SK-N-SH (cell line): ENCODE results near the gene DSCAML1. TPM values are rescaled to one million over a fixed set of nuclear protein-coding genes. Genes with fewer than 3 reads are reported as not detected.

ENCODE experiments used
- CTCF ChIA-PET: fragments of 300-600, 350-600 bp; formaldehyde crosslinking; extraction: SDS; loops from one replicate; lab custom pipeline; 2021; lab: Yijun Ruan, JAX
- POLR2A ChIA-PET: fragments of 350-600 bp; sonication (Branson Sonifier 250); formaldehyde crosslinking; extraction: SDS; loops from one replicate; lab custom pipeline; 2020; ENCODE audit warnings: antibody characterized with exemption, inconsistent platforms; lab: Yijun Ruan, JAX
- DNase-seq: peaks from one replicate; pipeline ENCODE4 v3.0.0; 2012
- H2AFZ ChIP-seq: fragments of 200-600 bp; sonication (generic); 2 replicates; pipeline ENCODE4 v1.8.1; 2016; ENCODE audit warnings: antibody characterized with exemption, mild to moderate bottlenecking, low read depth
- H3F3A ChIP-seq: fragments of 200-600 bp; sonication (generic); replicated peaks from 2 replicates; pipeline ENCODE3; 2016; ENCODE audit warnings: antibody characterized with exemption, mild to moderate bottlenecking; ENCODE audit not compliant: insufficient read depth
- H3K27ac ChIP-seq, 2 experiments: fragments of 200-500 bp in 1 of 2; fragments of 200-600 bp in 1 of 2; sonication (Bioruptor generic) in 1 of 2; sonication (generic), shearing (Covaris generic) in 1 of 2; 2 replicates each; pipeline versions ENCODE4 v1.5.1 to v1.6.1; 2014 to 2016; ENCODE audit warnings: low read depth in 2 of 2, inconsistent platforms in 1 of 2, low read length in 1 of 2, mild to moderate bottlenecking in 1 of 2, mixed read lengths in 1 of 2
- H3K27me3 ChIP-seq: fragments of 200-600 bp; sonication (generic), shearing (Covaris generic); 2 replicates; pipeline ENCODE4 v1.6.1; 2016; ENCODE audit warnings: mixed run types; ENCODE audit not compliant: insufficient read depth
- H3K36me3 ChIP-seq, 2 experiments: fragments of 200-500 bp in 1 of 2; fragments of 200-600 bp in 1 of 2; sonication (Bioruptor generic) in 1 of 2; sonication (generic) in 1 of 2; replicated peaks in 1 of 2; 2 replicates each; pipeline versions ENCODE3 to v1.5.1; 2014 to 2016; ENCODE audit warnings: low read length in 1 of 2, mild to moderate bottlenecking in 1 of 2; ENCODE audit not compliant: insufficient read depth in 2 of 2, control insufficient read depth in 1 of 2
- H3K4me1 ChIP-seq, 2 experiments: fragments of 200-500 bp in 1 of 2; fragments of 200-600 bp in 1 of 2; sonication (Bioruptor generic) in 1 of 2; sonication (generic), shearing (Covaris generic) in 1 of 2; 2 replicates each; pipeline versions ENCODE4 v1.5.1 to v1.6.1; 2014 to 2016; ENCODE audit warnings: low read depth in 1 of 2, low read length in 1 of 2, mixed run types in 1 of 2; ENCODE audit not compliant: insufficient read depth in 2 of 2, control insufficient read depth in 1 of 2
- H3K4me2 ChIP-seq: fragments of 200-600 bp; sonication (generic), shearing (Covaris generic); 2 replicates; pipeline ENCODE4 v1.6.1; 2017; ENCODE audit warnings: mixed run types
- H3K4me3 ChIP-seq, 2 experiments: fragments of 200-500 bp in 1 of 2; fragments of 200-600 bp in 1 of 2; sonication (Bioruptor generic) in 1 of 2; sonication (generic), shearing (Covaris generic) in 1 of 2; 2 replicates each; pipeline versions ENCODE4 v1.5.1 to v1.8.1; 2014 to 2016; ENCODE audit warnings: low read depth in 2 of 2, inconsistent platforms in 1 of 2, low read length in 1 of 2, mild to moderate bottlenecking in 1 of 2, mixed read lengths in 1 of 2, moderate library complexity in 1 of 2
- H3K79me2 ChIP-seq: fragments of 200-600 bp; sonication (generic); 2 replicates; pipeline ENCODE4 v1.8.1; 2017; ENCODE audit warnings: mild to moderate bottlenecking; ENCODE audit not compliant: insufficient read depth
- H3K9ac ChIP-seq: fragments of 200-600 bp; sonication (generic); 2 replicates; pipeline ENCODE4 v1.6.1; 2017; ENCODE audit warnings: mixed run types
- H3K9me2 ChIP-seq: fragments of 200-600 bp; sonication (generic); 2 replicates; pipeline ENCODE4 v1.6.1; 2017; ENCODE audit warnings: mixed run types
- H3K9me3 ChIP-seq: fragments of 200-600 bp; sonication (generic); 2 replicates; pipeline ENCODE4 v1.6.1; 2017; ENCODE audit warnings: mixed run types, mild to moderate bottlenecking, moderate library complexity
- H4K20me1 ChIP-seq: fragments of 200-600 bp; sonication (generic); 2 replicates; pipeline ENCODE4 v1.6.1; 2017; ENCODE audit warnings: mild to moderate bottlenecking, mixed run types; ENCODE audit not compliant: insufficient read depth
- CHD2 ChIP-seq: fragments of 150-350 bp; IDR thresholded peaks from 2 replicates; pipeline ENCODE4 v1.6.1; 2018; ENCODE audit warnings: low read length; ENCODE audit not compliant: partially characterized antibody
- CTCF ChIP-seq: fragments of 200-600 bp; sonication (generic); IDR thresholded peaks from 2 replicates; pipeline ENCODE4 v1.6.1; 2017; ENCODE audit warnings: antibody characterized with exemption, mild to moderate bottlenecking, moderate library complexity
- EP300 ChIP-seq, 2 experiments: IDR thresholded peaks; 2 replicates each; pipeline versions ENCODE4 v1.4.0 to v1.6.1; 2012; ENCODE audit warnings: borderline replicate concordance in 1 of 2, low read depth in 1 of 2, low read length in 1 of 2
- FOXJ3 ChIP-seq: sonication (generic); formaldehyde crosslinking; IDR thresholded peaks from 2 replicates; pipeline ENCODE4 v1.5.1; 2020; ENCODE audit warnings: mild to moderate bottlenecking, missing genetic modification reagents
- IRF3 ChIP-seq: fragments of 150-350 bp; IDR thresholded peaks from 2 replicates; pipeline ENCODE4 v1.6.1; 2016; ENCODE audit warnings: mild to moderate bottlenecking, low read depth, low read length
- MAX ChIP-seq: IDR thresholded peaks from 2 replicates; pipeline ENCODE4 v1.4.0; 2012; ENCODE audit warnings: low read depth
- MXI1 ChIP-seq: IDR thresholded peaks from 2 replicates; pipeline ENCODE4 v1.6.1; 2012; ENCODE audit warnings: mild to moderate bottlenecking, low read depth, low read length, improper control_type of control experiment
- NRF1 ChIP-seq: IDR thresholded peaks from 2 replicates; pipeline ENCODE4 v1.6.1; 2012; ENCODE audit warnings: low read depth, mild to moderate bottlenecking, low read length
- PBX3 ChIP-seq: IDR thresholded peaks from 2 replicates; pipeline ENCODE4; 2012
- POLR2AphosphoS5 ChIP-seq: IDR thresholded peaks from 2 replicates; pipeline ENCODE4 v1.6.1; 2012; ENCODE audit warnings: low read depth, low read length
- RAD21 ChIP-seq: IDR thresholded peaks from 2 replicates; pipeline ENCODE4 v1.6.1; 2012; ENCODE audit warnings: mild to moderate bottlenecking, low read length
- RCOR1 ChIP-seq: fragments of 150-350 bp; IDR thresholded peaks from 2 replicates; pipeline ENCODE4 v1.6.1; 2017; ENCODE audit warnings: antibody characterized with exemption, low read length
- TAF1 ChIP-seq: IDR thresholded peaks from 2 replicates; pipeline ENCODE4 v1.6.1; 2012; ENCODE audit warnings: low read depth, mild to moderate bottlenecking, low read length, moderate library complexity, borderline replicate concordance
- TCF12 ChIP-seq: IDR thresholded peaks from 2 replicates; pipeline ENCODE4 v1.4.0; 2012
- YY1 ChIP-seq: IDR thresholded peaks from 2 replicates; pipeline ENCODE4 v1.4.0; 2012; ENCODE audit warnings: low read depth, mild to moderate bottlenecking
- WGBS: methylation state at CpG from one replicate; pipeline ENCODE4 v1.1.6; 2017; ENCODE audit warnings: low lambda C conversion rate; 5-methylcytosine and 5-hydroxymethylcytosine counted together
- polyA plus RNA-seq, 3 experiments: library from polyadenylated mRNA; depleted of rRNA; stranded (reverse); fragments of >200 nt; gene quantifications; 2 replicates each; pipeline ENCODE4 v1.2.3, GENCODE V29; 2012
- TF ChIP-seq, protein P1 (sequence below): fragments of 150-350 bp; IDR thresholded peaks from 2 replicates; pipeline ENCODE4 v1.6.1; 2017; ENCODE audit warnings: antibody characterized with exemption, low read length, low read depth, borderline replicate concordance

Gene DSCAML1
- polyA plus RNA-seq, 1 of the 3 experiments (the other 2 are of a cell fraction), result not detected

- TF ChIP-seq, protein P1, sequence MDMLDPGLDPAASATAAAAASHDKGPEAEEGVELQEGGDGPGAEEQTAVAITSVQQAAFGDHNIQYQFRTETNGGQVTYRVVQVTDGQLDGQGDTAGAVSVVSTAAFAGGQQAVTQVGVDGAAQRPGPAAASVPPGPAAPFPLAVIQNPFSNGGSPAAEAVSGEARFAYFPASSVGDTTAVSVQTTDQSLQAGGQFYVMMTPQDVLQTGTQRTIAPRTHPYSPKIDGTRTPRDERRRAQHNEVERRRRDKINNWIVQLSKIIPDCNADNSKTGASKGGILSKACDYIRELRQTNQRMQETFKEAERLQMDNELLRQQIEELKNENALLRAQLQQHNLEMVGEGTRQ, result no peak
- TF ChIP-seq POLR2AphosphoS5, result no peak
- no peak for TF ChIP-seq PBX3
- no peak for TF ChIP-seq EP300 (IDR thresholded peaks at IDR 0.05; ENCODE audit: borderline replicate concordance in 1 of 2, low read depth in 1 of 2, low read length in 1 of 2)
- no peak for TF ChIP-seq NRF1
- TF ChIP-seq FOXJ3, result no peak
Observed at GRCh38 chr11:117391181-117391580, 405.8 kb downstream of the DSCAML1 start (continued).

GRCh38 chr11:117390743-117391142, 406.3 kb downstream of the DSCAML1 start:
- peaks cover 2% of the 10 kb centered on the region for H3F3A ChIP-seq
- no peaks in the 10 kb centered on the region for H3K79me2 ChIP-seq
- peaks cover 26 to 67% of the 10 kb centered on the region in 2 experiments for H3K36me3 ChIP-seq
- no peaks in the 10 kb centered on the region for H3K9me2 ChIP-seq
- H2AFZ ChIP-seq, result no peak overlapping the region
- peaks cover 0 to 4% of the 10 kb centered on the region in 2 experiments; a peak in 1 of 4 replicates for H3K4me1 ChIP-seq
- no peak overlapping the region for H3K27ac ChIP-seq
- no peaks in the 10 kb centered on the region for H4K20me1 ChIP-seq
- H3K9me3 ChIP-seq, result no peaks in the 10 kb centered on the region
- DNase-seq, result no peak
- no peaks in the 10 kb centered on the region for H3K27me3 ChIP-seq
- ChIA-PET CTCF (interaction anchor here (2.5 kb wide), 1 partner anchor 35 kb away, joined by 9 read pairs; no protein-coding TSS in a partner anchor), POLR2A (interaction anchor here (0.6 kb wide), 1 partner anchor 36 kb away, joined by 3 read pairs; no protein-coding TSS in a partner anchor)
- H3K9ac ChIP-seq, result no peak overlapping the region
- TF ChIP-seq TAF1, result no peak
- TF ChIP-seq TCF12, result no peak
- no peak for TF ChIP-seq IRF3
- no peak for TF ChIP-seq MAX
- TF ChIP-seq MXI1, result no peak
- no peak for TF ChIP-seq RCOR1
- no peak for TF ChIP-seq CHD2
- no peak for TF ChIP-seq FOXJ3
- no peak for TF ChIP-seq RAD21
- no peak for TF ChIP-seq YY1
- TF ChIP-seq CTCF, result no peak
- H3K4me3 ChIP-seq, result no peak overlapping the region
- no peak overlapping the region for H3K4me2 ChIP-seq
- 93% methylated on average over 8 of the region's 8 CpGs for WGBS
